Measurements from ENCODE around the gene PANX3.

Gene PANX3

GRCh38 chr11:124611064-124611463, at the start of gene PANX3:
Gene PANX3 (plus strand): TSS chr11:124611428. CDS start chr11:124611557, 129 bp downstream.
- no peaks in the 10 kb centered on the region for H3K27me3 Mint-ChIP-seq
- H3K4me1 Mint-ChIP-seq (ENCODE audit: low read depth) = peaks cover 11% of the 10 kb centered on the region
- no peak within 1 kb of the TSS for H3K27ac Mint-ChIP-seq
- H3K9me3 Mint-ChIP-seq (ENCODE audit: low read depth) = no peaks in the 10 kb centered on the region
- H3K4me3 Mint-ChIP-seq = no peak within 1 kb of the TSS
- H3K36me3 Mint-ChIP-seq = no peaks in the 10 kb centered on the region

GRCh38 chr11:124569697-124570096, 41.5 kb upstream of the PANX3 start, which contains the start of gene OR8A1:
Gene OR8A1 (plus strand): TSS chr11:124569997. CDS start chr11:124570120, 123 bp downstream.
- H3K4me3 Mint-ChIP-seq = no peak within 1 kb of the TSS
- no peaks in the 10 kb centered on the region for H3K9me3 Mint-ChIP-seq (ENCODE audit: low read depth)
- peaks cover 17% of the 10 kb centered on the region for H3K27me3 Mint-ChIP-seq
- no peak within 1 kb of the TSS for H3K27ac Mint-ChIP-seq
- no peaks in the 10 kb centered on the region for H3K36me3 Mint-ChIP-seq
- no peaks in the 10 kb centered on the region for H3K4me1 Mint-ChIP-seq (ENCODE audit: low read depth)

- H3K9me3 Mint-ChIP-seq (ENCODE audit: low read depth) = no peaks in the 10 kb centered on the region
- H3K36me3 Mint-ChIP-seq = no peaks in the 10 kb centered on the region
- H3K4me1 Mint-ChIP-seq (ENCODE audit: low read depth) = no peaks in the 10 kb centered on the region
- peaks cover 19% of the 10 kb centered on the region for H3K27me3 Mint-ChIP-seq
- no peak overlapping the region for H3K27ac Mint-ChIP-seq
- H3K4me3 Mint-ChIP-seq = no peak overlapping the region
Measured at GRCh38 chr11:124570160-124570559, 41.1 kb upstream of the PANX3 start.

- Mint-ChIP-seq H3K27ac (no peak overlapping the region), H3K4me3 (no peak overlapping the region), H3K4me1 (ENCODE audit: low read depth) (no peaks in the 10 kb centered on the region), H3K36me3 (no peaks in the 10 kb centered on the region), H3K27me3 (peaks cover 4% of the 10 kb centered on the region), H3K9me3 (ENCODE audit: low read depth) (no peaks in the 10 kb centered on the region)
Measured at GRCh38 chr11:124577716-124578427, 33.4 kb upstream of the PANX3 start.

GRCh38 chr11:124578761-124579160, 32.5 kb upstream of the PANX3 start:
- Mint-ChIP-seq H3K9me3 (ENCODE audit: low read depth) (no peaks in the 10 kb centered on the region), H3K27me3 (peaks cover 4% of the 10 kb centered on the region), H3K27ac (no peak overlapping the region), H3K4me1 (ENCODE audit: low read depth) (no peaks in the 10 kb centered on the region), H3K4me3 (no peak overlapping the region), H3K36me3 (no peaks in the 10 kb centered on the region)

- Mint-ChIP-seq H3K36me3 (no peaks in the 10 kb centered on the region), H3K9me3 (ENCODE audit: low read depth) (no peaks in the 10 kb centered on the region), H3K27me3 (peaks cover 3% of the 10 kb centered on the region), H3K4me1 (ENCODE audit: low read depth) (no peaks in the 10 kb centered on the region), H3K4me3 (no peak overlapping the region), H3K27ac (no peak overlapping the region)
Measured at GRCh38 chr11:124581817-124582216, 29.4 kb upstream of the PANX3 start.

- no peak overlapping the region for H3K4me3 Mint-ChIP-seq
Measured at GRCh38 chr11:124582565-124582964, 28.7 kb upstream of the PANX3 start.

GRCh38 chr11:124583781-124584180, 27.4 kb upstream of the PANX3 start:
- Mint-ChIP-seq H3K4me1 (ENCODE audit: low read depth) (no peaks in the 10 kb centered on the region), H3K27me3 (peaks cover 10% of the 10 kb centered on the region), H3K36me3 (no peaks in the 10 kb centered on the region), H3K4me3 (no peak overlapping the region), H3K27ac (no peak overlapping the region), H3K9me3 (ENCODE audit: low read depth) (no peaks in the 10 kb centered on the region)

More at GRCh38 chr11:124582565-124582964, 28.7 kb upstream of the PANX3 start:
- peaks cover 7% of the 10 kb centered on the region for H3K27me3 Mint-ChIP-seq
- no peak overlapping the region for H3K27ac Mint-ChIP-seq
- no peaks in the 10 kb centered on the region for H3K4me1 Mint-ChIP-seq (ENCODE audit: low read depth)
- no peaks in the 10 kb centered on the region for H3K36me3 Mint-ChIP-seq
- no peaks in the 10 kb centered on the region for H3K9me3 Mint-ChIP-seq (ENCODE audit: low read depth)

- Mint-ChIP-seq H3K4me3 (no peak overlapping the region), H3K36me3 (no peaks in the 10 kb centered on the region)
Measured at GRCh38 chr11:124584681-124585372, 26.4 kb upstream of the PANX3 start.

GRCh38 chr11:124586238-124586860, 24.9 kb upstream of the PANX3 start:
- no peaks in the 10 kb centered on the region for H3K4me1 Mint-ChIP-seq (ENCODE audit: low read depth)
- no peak overlapping the region for H3K4me3 Mint-ChIP-seq
- peaks cover 10% of the 10 kb centered on the region for H3K27me3 Mint-ChIP-seq
- no peaks in the 10 kb centered on the region for H3K9me3 Mint-ChIP-seq (ENCODE audit: low read depth)
- H3K27ac Mint-ChIP-seq = no peak overlapping the region
- H3K36me3 Mint-ChIP-seq = no peaks in the 10 kb centered on the region

More at GRCh38 chr11:124584681-124585372, 26.4 kb upstream of the PANX3 start:
- Mint-ChIP-seq H3K27me3 (peaks cover 10% of the 10 kb centered on the region), H3K9me3 (ENCODE audit: low read depth) (no peaks in the 10 kb centered on the region), H3K4me1 (ENCODE audit: low read depth) (no peaks in the 10 kb centered on the region), H3K27ac (no peak overlapping the region)

- peaks cover 10% of the 10 kb centered on the region for H3K27me3 Mint-ChIP-seq
- no peak overlapping the region for H3K4me3 Mint-ChIP-seq
- no peaks in the 10 kb centered on the region for H3K36me3 Mint-ChIP-seq
- no peak overlapping the region for H3K27ac Mint-ChIP-seq
- H3K4me1 Mint-ChIP-seq (ENCODE audit: low read depth) = no peaks in the 10 kb centered on the region
- H3K9me3 Mint-ChIP-seq (ENCODE audit: low read depth) = no peaks in the 10 kb centered on the region
Measured at GRCh38 chr11:124591430-124591829, 19.8 kb upstream of the PANX3 start.

GRCh38 chr11:124592627-124593026, 18.6 kb upstream of the PANX3 start:
- H3K4me1 Mint-ChIP-seq (ENCODE audit: low read depth) = no peaks in the 10 kb centered on the region
- no peaks in the 10 kb centered on the region for H3K9me3 Mint-ChIP-seq (ENCODE audit: low read depth)
- no peaks in the 10 kb centered on the region for H3K36me3 Mint-ChIP-seq
- H3K27ac Mint-ChIP-seq = no peak overlapping the region
- H3K27me3 Mint-ChIP-seq = peaks cover 9% of the 10 kb centered on the region
- H3K4me3 Mint-ChIP-seq = no peak overlapping the region

GRCh38 chr11:124595302-124595701, 15.9 kb upstream of the PANX3 start:
- H3K27ac Mint-ChIP-seq = no peak overlapping the region
- H3K4me1 Mint-ChIP-seq (ENCODE audit: low read depth) = no peaks in the 10 kb centered on the region
- no peaks in the 10 kb centered on the region for H3K36me3 Mint-ChIP-seq
- H3K4me3 Mint-ChIP-seq = no peak overlapping the region
- H3K9me3 Mint-ChIP-seq (ENCODE audit: low read depth) = no peaks in the 10 kb centered on the region
- H3K27me3 Mint-ChIP-seq = peaks cover 9% of the 10 kb centered on the region

GRCh38 chr11:124597626-124598025, 13.6 kb upstream of the PANX3 start:
- peaks cover 16% of the 10 kb centered on the region for H3K27me3 Mint-ChIP-seq
- H3K36me3 Mint-ChIP-seq = no peaks in the 10 kb centered on the region
- no peaks in the 10 kb centered on the region for H3K4me1 Mint-ChIP-seq (ENCODE audit: low read depth)
- no peak overlapping the region for H3K27ac Mint-ChIP-seq
- H3K4me3 Mint-ChIP-seq = no peak overlapping the region
- H3K9me3 Mint-ChIP-seq (ENCODE audit: low read depth) = no peaks in the 10 kb centered on the region

GRCh38 chr11:124600621-124601320, 10.5 kb upstream of the PANX3 start:
- Mint-ChIP-seq H3K4me1 (ENCODE audit: low read depth) (no peaks in the 10 kb centered on the region), H3K27ac (no peak overlapping the region), H3K36me3 (no peaks in the 10 kb centered on the region), H3K4me3 (no peak overlapping the region), H3K9me3 (ENCODE audit: low read depth) (no peaks in the 10 kb centered on the region), H3K27me3 (peaks cover 16% of the 10 kb centered on the region)
